PC-3 (cell line): Measurements from ENCODE around the gene NEMP2. TPM values are rescaled to one million over a fixed set of nuclear protein-coding genes. Genes with fewer than 3 reads are reported as not detected.

ENCODE experiments used
- ATAC-seq: fragments of 200-7000 bp; cut with Tn5 transposase; 2 replicates; pipeline ENCODE4 v1.9.1; 2020; ENCODE audit warnings: mild to moderate bottlenecking, moderate library complexity
- BruUV-seq: library from RNA; stranded (reverse); fragments of 400-500 nt; replicated peaks from 2 replicates; lab custom pipeline; 2021; lab: Mats Ljungman, UMichigan
- CTCF ChIA-PET: fragments of 300-600 bp; sonication (Branson Sonifier 250); formaldehyde crosslinking; loops from one replicate; lab custom pipeline; 2022; ENCODE audit warnings: antibody characterized with exemption; lab: Charles Lee
- POLR2A ChIA-PET: fragments of 300-600 bp; sonication (Branson Sonifier 250); formaldehyde crosslinking; loops from one replicate; lab custom pipeline; 2022; ENCODE audit warnings: antibody characterized with exemption; ENCODE audit not compliant: unreplicated experiment; lab: Charles Lee
- DNase-seq: peaks from one replicate; pipeline ENCODE4 v3.0.0-alpha.2; 2015
- H2AFZ ChIP-seq: fragments of 300-600 bp; sonication (generic); 2 replicates; pipeline ENCODE4 v1.6.0; 2016; ENCODE audit warnings: antibody characterized with exemption, low read length
- H3F3A ChIP-seq: fragments of 300-600 bp; sonication (generic); one replicate; pipeline ENCODE4 v1.6.0; 2017; ENCODE audit warnings: antibody characterized with exemption, low read length, control low read depth, mild to moderate bottlenecking; ENCODE audit not compliant: unreplicated experiment
- H3K27ac ChIP-seq: fragments of 300-600 bp; sonication (generic); 2 replicates; pipeline ENCODE4 v1.5.1; 2016; ENCODE audit warnings: mild to moderate bottlenecking, low read length
- H3K27me3 ChIP-seq: fragments of 300-600 bp; sonication (generic); 2 replicates; pipeline ENCODE4 v1.6.1; 2016; ENCODE audit warnings: low read length, mixed read lengths
- H3K36me3 ChIP-seq: fragments of 300-600 bp; sonication (generic); 2 replicates; pipeline ENCODE4 v1.6.1; 2016; ENCODE audit warnings: low read depth, mixed run types, low read length, mixed read lengths
- H3K4me1 ChIP-seq: fragments of 300-600 bp; sonication (generic); 2 replicates; pipeline ENCODE4 v1.5.1; 2016; ENCODE audit warnings: low read length; ENCODE audit not compliant: insufficient read depth
- H3K4me2 ChIP-seq: fragments of 300-600 bp; sonication (generic); 2 replicates; pipeline ENCODE4 v1.6.0; 2016; ENCODE audit warnings: low read length
- H3K4me3 ChIP-seq: fragments of 300-600 bp; sonication (generic); 2 replicates; pipeline ENCODE4 v1.5.1; 2016; ENCODE audit warnings: mild to moderate bottlenecking, low read length, mixed read lengths
- H3K79me2 ChIP-seq: fragments of 300-600 bp; sonication (generic); 2 replicates; pipeline ENCODE4 v1.6.1; 2017; ENCODE audit warnings: low read length, mixed read lengths
- H3K9ac ChIP-seq: fragments of 300-600 bp; sonication (generic); 2 replicates; pipeline ENCODE4 v1.6.0; 2016; ENCODE audit warnings: mild to moderate bottlenecking, low read length
- H3K9me2 ChIP-seq: fragments of 300-600 bp; sonication (generic); replicated peaks from 2 replicates; pipeline ENCODE4 v1.6.1; 2016; ENCODE audit warnings: mixed run types, low read length, mixed read lengths
- H3K9me3 ChIP-seq: fragments of 300-600 bp; sonication (generic); 2 replicates; pipeline ENCODE4 v1.6.1; 2016; ENCODE audit warnings: low read length, mixed read lengths
- H4K20me1 ChIP-seq: fragments of 300-600 bp; sonication (generic); 2 replicates; pipeline ENCODE4 v1.6.1; 2016; ENCODE audit warnings: low read length, mixed read lengths
- CTCF ChIP-seq: fragments of 300-600 bp; sonication (generic); conservative IDR thresholded peaks from 2 replicates; pipeline ENCODE4 v1.5.1; 2017; ENCODE audit warnings: antibody characterized with exemption, low read depth, mild to moderate bottlenecking, low read length
- EZH2 ChIP-seq: fragments of 300-600 bp; sonication (generic); IDR thresholded peaks from one replicate; pipeline ENCODE4 v1.6.1; 2017; ENCODE audit warnings: antibody characterized with exemption, mild to moderate bottlenecking, low read length; ENCODE audit not compliant: unreplicated experiment
- EZH2phosphoT487 ChIP-seq: fragments of 300-600 bp; sonication (generic); IDR thresholded peaks from 2 replicates; pipeline ENCODE4 v1.6.1; 2018; ENCODE audit warnings: mild to moderate bottlenecking, antibody characterized with exemption, low read length, borderline replicate concordance
- intact Hi-C: fragments of 100-400 bp; cut with micrococcal nuclease; formaldehyde crosslinking; loops from 2 replicates; pipeline ENCODE4 v1.9.0; 2023
- total RNA-seq: library from RNA; depleted of rRNA; stranded (reverse); fragments of >200 nt; gene quantifications from 2 replicates; pipeline ENCODE4 v1.2.3, GENCODE V29; 2014

Gene NEMP2
- total RNA-seq, 1 experiment from 2014 or later, result 3.8 TPM

- H3K9ac ChIP-seq, result no peak overlapping the region
- no peaks in the 10 kb centered on the region for H3K4me1 ChIP-seq
- no peak overlapping the region for H3K27ac ChIP-seq
- intact Hi-C loops, result no loop called here
- no peaks in the 10 kb centered on the region for H4K20me1 ChIP-seq
- ChIA-PET POLR2A (no interaction called here), CTCF (no interaction called here)
- H3F3A ChIP-seq, result no peaks in the 10 kb centered on the region
- no peak overlapping the region for H3K4me3 ChIP-seq
- H3K36me3 ChIP-seq, result no peaks in the 10 kb centered on the region
- ATAC-seq (no peak), DNase-seq (no peak)
- no peak overlapping the region for H2AFZ ChIP-seq
- BruUV-seq, result no TSS peak
- TF ChIP-seq EZH2phosphoT487 (no peak), EZH2 (no peak), CTCF (no peak)
- no peaks in the 10 kb centered on the region for H3K9me3 ChIP-seq
- H3K9me2 ChIP-seq, result no peaks in the 10 kb centered on the region
- H3K79me2 ChIP-seq, result no peaks in the 10 kb centered on the region
- no peak overlapping the region for H3K4me2 ChIP-seq
- no peaks in the 10 kb centered on the region for H3K27me3 ChIP-seq
Observed at GRCh38 chr2:190456833-190457232, 77.7 kb downstream of the NEMP2 start.

GRCh38 chr2:190455358-190456095, 79.0 kb downstream of the NEMP2 start:
- DNase-seq (no peak), ATAC-seq (no peak)
- POLR2A ChIA-PET, result interaction anchor here (0.6 kb wide), 1 partner anchor 45 kb away, joined by 4 read pairs; no protein-coding TSS in a partner anchor
- Histone ChIP-seq H3K9me3 (no peaks in the 10 kb centered on the region), H3F3A (no peaks in the 10 kb centered on the region), H3K36me3 (no peaks in the 10 kb centered on the region), H3K4me3 (no peak overlapping the region), H3K9me2 (no peaks in the 10 kb centered on the region), H3K27me3 (no peaks in the 10 kb centered on the region), H3K9ac (no peak overlapping the region), H3K27ac (no peak overlapping the region), H3K4me1 (no peaks in the 10 kb centered on the region), H3K4me2 (no peak overlapping the region), H4K20me1 (no peaks in the 10 kb centered on the region), H3K79me2 (no peaks in the 10 kb centered on the region), H2AFZ (no peak overlapping the region)
- CTCF ChIA-PET, result no interaction called here
- no TSS peak for BruUV-seq
- intact Hi-C loops, result no loop called here
- no peak for TF ChIP-seq EZH2phosphoT487
- TF ChIP-seq EZH2, result no peak
- no peak for TF ChIP-seq CTCF

- no peaks in the 10 kb centered on the region for H3K9me3 ChIP-seq
- H3K4me3 ChIP-seq, result no peak overlapping the region
- H3K4me2 ChIP-seq, result no peak overlapping the region
- DNase-seq (no peak), ATAC-seq (no peak)
- no peak overlapping the region for H3K9ac ChIP-seq
- TF ChIP-seq CTCF, result no peak
- no peaks in the 10 kb centered on the region for H3F3A ChIP-seq
- BruUV-seq, result no TSS peak
- no peaks in the 10 kb centered on the region for H3K36me3 ChIP-seq
- no peak overlapping the region for H3K27ac ChIP-seq
- H3K4me1 ChIP-seq, result no peaks in the 10 kb centered on the region
- H4K20me1 ChIP-seq, result no peaks in the 10 kb centered on the region
- H3K27me3 ChIP-seq, result no peaks in the 10 kb centered on the region
- no peaks in the 10 kb centered on the region for H3K79me2 ChIP-seq
- intact Hi-C loops, result no loop called here
- CTCF ChIA-PET, result no interaction called here
- no peak overlapping the region for H2AFZ ChIP-seq
- no peaks in the 10 kb centered on the region for H3K9me2 ChIP-seq
- POLR2A ChIA-PET, result interaction anchor here (0.6 kb wide), 1 partner anchor 44 kb away, joined by 4 read pairs; no protein-coding TSS in a partner anchor
Observed at GRCh38 chr2:190454795-190455194, 79.7 kb downstream of the NEMP2 start.
